NCI-H1417 (cell line): ENCODE measurements around the gene MUC21.
"Not testable (repeated sequence)": the region's sequence is repeated elsewhere in the genome, so short reads cannot be mapped to it uniquely, and the experiment has no call there.

Experiments used
- DNase-seq, 3 experiments: peaks; one replicate each; lab custom pipeline; 2025; lab: John Stamatoyannopoulos, UW

Gene MUC21

DNA sequence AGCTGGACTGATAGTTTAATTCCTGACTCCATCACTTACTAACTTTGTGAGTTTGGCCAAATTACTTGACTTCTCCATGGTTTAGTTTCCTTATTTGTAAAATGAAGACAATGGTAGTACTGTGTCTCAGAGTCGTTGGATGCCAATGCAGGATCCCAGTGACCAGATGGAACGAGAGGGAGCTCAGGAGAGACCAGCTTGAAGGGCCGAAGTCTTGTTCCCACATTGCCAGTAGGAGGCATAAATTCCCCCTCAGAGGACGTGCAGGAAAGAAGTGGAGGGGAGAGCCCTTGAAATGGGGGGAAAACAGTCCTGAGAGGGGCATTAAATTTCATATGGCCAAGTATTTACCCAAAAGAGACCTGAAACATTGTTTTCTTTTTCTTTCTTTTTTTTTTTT, 24.6 kb downstream of the MUC21 start:
- DNase-seq = no peak

DNA sequence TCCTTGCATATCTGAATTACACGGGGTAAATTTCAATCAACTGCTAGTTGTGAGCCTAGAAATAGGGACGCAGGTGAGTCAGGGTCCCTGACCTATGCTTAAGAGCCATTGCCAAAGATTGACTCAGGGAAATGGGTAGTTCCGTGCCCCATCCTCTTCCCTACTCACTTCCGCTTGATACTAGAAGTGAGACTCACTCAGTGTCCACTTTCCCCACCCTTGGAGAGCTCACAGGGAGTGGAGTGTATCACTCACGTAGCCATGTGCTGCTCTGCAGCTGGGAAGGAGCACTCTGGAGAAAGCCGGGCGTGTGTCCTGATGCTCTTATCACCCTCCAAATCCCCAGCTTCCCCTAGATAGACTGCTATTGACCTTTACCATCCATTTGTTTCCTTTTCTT, 26.2 kb downstream of the MUC21 start:
- DNase-seq = no peak

GRCh38 chr6:31010393-31011060, 27.0 kb downstream of the MUC21 start, which contains the start of gene MUC22:
TSS of gene MUC22 (plus strand) at chr6:31010474. CDS start at chr6:31010707, 233 bp downstream.
- DNase-seq = no peak

DNA sequence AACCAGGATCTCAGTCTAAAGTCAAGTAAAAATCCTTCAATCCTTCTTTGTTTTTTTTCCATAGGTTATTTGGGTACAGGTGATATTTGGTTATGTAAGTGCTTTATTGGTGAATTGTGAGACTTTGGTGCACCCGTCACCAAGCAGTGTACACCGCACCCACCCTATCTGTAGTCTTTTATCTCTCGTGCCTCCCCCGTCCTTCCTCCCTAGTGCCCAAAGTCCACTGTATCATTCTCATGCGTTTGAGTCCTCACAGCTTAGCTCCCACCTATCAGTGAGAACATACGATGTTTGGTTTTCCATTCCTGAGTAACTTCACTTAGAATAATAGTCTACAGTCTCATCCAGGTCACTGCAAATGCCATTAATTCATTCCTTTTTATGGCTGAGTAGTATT, 27.6 kb downstream of the MUC21 start:
- DNase-seq = no peak

- no peak for DNase-seq
These were observed 33.3 kb downstream of the MUC21 start for GRCh38 chr6:31016659-31017299.

- DNase-seq = not testable (repeated sequence)
These were observed 33.9 kb downstream of the MUC21 start for GRCh38 chr6:31017436-31017835.

DNA sequence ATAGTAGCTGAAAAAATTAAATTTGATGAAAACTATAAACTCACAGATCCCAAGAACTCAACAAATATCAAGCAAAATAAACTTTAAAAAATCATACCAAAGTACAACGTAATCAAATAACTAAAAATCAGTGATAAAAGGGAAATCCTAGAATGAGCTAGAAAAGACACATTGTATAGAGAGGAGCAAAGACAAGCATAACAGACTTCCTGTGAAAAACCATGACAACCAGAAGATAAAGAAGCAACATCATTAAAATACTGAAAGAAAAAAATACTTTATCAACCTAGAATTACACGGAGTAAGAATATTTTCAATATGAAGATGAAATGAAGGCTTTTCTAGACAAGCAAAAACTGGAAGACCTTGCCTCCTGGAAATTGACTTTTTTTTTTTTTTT, 36.5 kb downstream of the MUC21 start:
- DNase-seq = no peak

GRCh38 chr6:31020631-31021255, 37.2 kb downstream of the MUC21 start:
- DNase-seq = not testable (repeated sequence)

DNA sequence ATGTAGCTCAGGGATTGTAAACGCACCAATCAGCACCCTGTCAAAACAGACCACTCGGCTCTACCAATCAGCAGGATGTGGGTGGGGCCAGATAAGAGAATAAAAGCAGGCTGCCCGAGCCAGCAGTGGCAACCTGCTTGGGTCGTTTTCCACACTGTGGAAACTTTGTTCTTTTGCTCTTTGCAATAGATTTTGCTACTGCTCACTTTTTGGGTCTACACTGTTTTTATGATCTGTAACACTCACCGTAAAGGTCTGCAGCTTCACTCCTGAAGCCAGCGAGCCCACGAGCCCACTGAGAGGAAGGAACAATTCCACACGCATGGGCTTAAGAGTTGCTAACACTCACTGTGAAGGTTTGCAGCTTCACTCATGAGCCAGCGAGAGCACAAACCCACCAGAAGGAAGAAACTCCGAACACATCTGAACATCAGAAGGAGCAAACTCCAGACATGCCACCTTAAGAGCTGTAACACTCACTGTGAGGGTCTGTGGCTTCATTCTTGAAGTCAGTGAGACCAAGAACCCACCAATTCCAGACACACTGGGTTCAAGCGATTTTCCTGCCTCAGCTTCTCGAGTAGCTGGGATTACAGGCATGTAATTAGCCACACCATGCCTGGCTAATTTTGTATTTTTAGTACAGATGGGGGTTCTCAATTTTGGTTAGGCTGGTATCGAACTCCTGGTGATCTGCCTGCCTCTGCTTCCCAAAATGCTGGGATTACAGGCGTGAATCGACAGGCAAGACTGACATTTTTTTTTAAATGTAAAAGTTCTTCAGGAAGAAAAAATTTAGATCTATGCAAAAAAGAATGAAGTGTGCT, 38.4 kb downstream of the MUC21 start:
- DNase-seq = not testable (repeated sequence)

GRCh38 chr6:31025595-31025994, 42.1 kb downstream of the MUC21 start:
- no peak for DNase-seq

- no peak for DNase-seq
These were observed 47.6 kb downstream of the MUC21 start for GRCh38 chr6:31031095-31031494.

GRCh38 chr6:31033075-31033474, 49.6 kb downstream of the MUC21 start:
- DNase-seq = no peak

GRCh38 chr6:31035862-31036497, 52.5 kb downstream of the MUC21 start:
- no peak for DNase-seq

GRCh38 chr6:31037169-31037568, 53.7 kb downstream of the MUC21 start:
- DNase-seq = no peak

- no peak for DNase-seq
These were observed 54.2 kb downstream of the MUC21 start for GRCh38 chr6:31037682-31038081.

DNA sequence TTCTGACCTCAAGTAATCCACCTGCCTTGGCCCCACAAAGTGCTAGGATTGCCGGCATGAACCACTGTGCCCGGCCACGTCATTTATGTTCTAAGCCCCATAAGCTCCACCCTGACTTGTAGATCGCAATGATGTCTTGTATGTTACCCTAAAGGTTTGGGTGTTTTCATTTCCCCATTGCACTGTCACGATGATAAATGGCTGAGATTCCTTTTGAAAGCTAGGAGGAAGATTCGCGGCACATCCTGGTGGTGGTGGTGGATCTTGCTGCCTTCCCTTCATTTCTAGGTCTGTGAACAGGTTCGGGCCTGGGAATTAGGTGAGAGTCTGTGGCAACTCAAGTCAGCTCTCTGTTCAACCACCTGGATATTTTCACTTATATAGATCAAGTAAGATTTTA, 55.0 kb downstream of the MUC21 start:
- no peak for DNase-seq
